Stimulated activated CD4-positive, alpha-beta T cell treated with anti-CD3 and anti-CD28 coated beads, Interleukin-12 subunit alpha, Interleukin-12 subunit beta, amount 100 ng/mL, for 48 hours (primary cell): ENCODE results near the gene PICALM.

Experiments
- DNase-seq, 3 donors: peaks; one replicate each; pipeline ENCODE4 v3.0.0-alpha.2; 2020; ENCODE audit warnings: low read depth in 2 of 3, low spot score in 1 of 3

The PICALM gene

GRCh38 chr11:86052693-86053641, 15.9 kb downstream of the PICALM start:
- DNase-seq, result no peak

- no peak for DNase-seq
These were observed 18.6 kb downstream of the PICALM start for GRCh38 chr11:86050196-86050709.

- peak in 2 of 3 donors; percentile 35 to 45 for DNase-seq
These were observed 21.5 kb downstream of the PICALM start for GRCh38 chr11:86047275-86047991.

GRCh38 chr11:86046116-86046515, 22.8 kb downstream of the PICALM start:
- DNase-seq, result no peak

- no peak for DNase-seq
These were observed 24.9 kb downstream of the PICALM start for GRCh38 chr11:86043765-86044503.

GRCh38 chr11:86041975-86042378, 26.9 kb downstream of the PICALM start:
- peak in 1 of 3 donors; percentile 82 for DNase-seq

GRCh38 chr11:86040919-86041850, 27.7 kb downstream of the PICALM start:
- no peak for DNase-seq

- no peak for DNase-seq
These were observed 29.8 kb downstream of the PICALM start for GRCh38 chr11:86039094-86039493.

- DNase-seq, result no peak
These were observed 31.1 kb downstream of the PICALM start for GRCh38 chr11:86037743-86038142.

- no peak for DNase-seq
These were observed 33.0 kb downstream of the PICALM start for GRCh38 chr11:86035920-86036319.

GRCh38 chr11:86035164-86035563, 33.7 kb downstream of the PICALM start:
- no peak for DNase-seq

- no peak for DNase-seq
These were observed 34.2 kb downstream of the PICALM start for GRCh38 chr11:86034710-86035109.

GRCh38 chr11:86021377-86021776, 47.5 kb downstream of the PICALM start:
- DNase-seq, result no peak

- no peak for DNase-seq
These were observed 50.6 kb downstream of the PICALM start for GRCh38 chr11:86018249-86018648.

- no peak for DNase-seq
These were observed 52.4 kb downstream of the PICALM start for GRCh38 chr11:86016451-86016850.

GRCh38 chr11:86015699-86016098, 53.2 kb downstream of the PICALM start:
- no peak for DNase-seq

GRCh38 chr11:86014221-86014620, 54.7 kb downstream of the PICALM start:
- no peak for DNase-seq

- no peak for DNase-seq
These were observed 55.2 kb downstream of the PICALM start for GRCh38 chr11:86013713-86014112.

GRCh38 chr11:86011175-86011574, 57.7 kb downstream of the PICALM start:
- no peak for DNase-seq

GRCh38 chr11:86003654-86004053, 65.2 kb downstream of the PICALM start:
- no peak for DNase-seq
